Endothelial cell of umbilical vein (primary cell): ENCODE measurements around the gene MAGEC2. TPM values are rescaled to one million over a fixed set of nuclear protein-coding genes. Genes with fewer than 3 reads are reported as not detected.

Source experiments
- BruUV-seq: library from RNA; stranded (reverse); fragments of 400-500 nt; replicated peaks from 2 replicates; lab custom pipeline; 2021; lab: Mats Ljungman, UMichigan
- CTCF ChIA-PET: fragments of 300-600, 350-600 bp; sonication (Branson Sonifier 250); formaldehyde crosslinking; loops from one replicate; lab custom pipeline; 2021; ENCODE audit warnings: antibody characterized with exemption, inconsistent platforms; lab: Charles Lee
- POLR2A ChIA-PET: fragments of 300-600, 350-600 bp; sonication (Branson Sonifier 250); formaldehyde crosslinking; loops from one replicate; lab custom pipeline; 2021; ENCODE audit warnings: antibody characterized with exemption, inconsistent platforms; lab: Charles Lee
- DNase-seq: peaks from one replicate; pipeline ENCODE4 v3.0.0-alpha.2; 2011; ENCODE audit warnings: low read depth, low spot score
- FAIRE-seq: peaks from 2 replicates; lab custom pipeline; 2011; peaks lifted over from hg19 to GRCh38; lab: Jason Lieb, UNC
- H2AFZ ChIP-seq: 2 replicates; pipeline ENCODE4 v1.6.0; 2012; ENCODE audit warnings: low read depth, low read length, control low read depth, inconsistent platforms
- H3K27ac ChIP-seq: 2 replicates; pipeline ENCODE4 v1.5.1; 2011; ENCODE audit warnings: low read depth, mild to moderate bottlenecking, control low read depth, low read length, moderate library complexity; ENCODE audit not compliant: insufficient read depth
- H3K27me3 ChIP-seq, 2 experiments: 2 replicates each; pipeline versions ENCODE4 v1.6.0 to v1.6.1; 2011; ENCODE audit warnings: low read length in 2 of 2, mixed read lengths in 1 of 2; ENCODE audit not compliant: control insufficient read depth in 2 of 2, insufficient read depth in 2 of 2
- H3K36me3 ChIP-seq, 2 experiments: 2 replicates in 1 of 2; 3 replicates in 1 of 2; pipeline ENCODE4 v1.5.1; 2011; ENCODE audit warnings: low read length in 2 of 2, mild to moderate bottlenecking in 1 of 2, moderate library complexity in 1 of 2; ENCODE audit not compliant: control insufficient read depth in 2 of 2, insufficient read depth in 2 of 2; ENCODE audit errors: extremely low read depth in 1 of 2
- H3K4me1 ChIP-seq: 3 replicates; pipeline ENCODE4 v1.5.1; 2011; ENCODE audit warnings: mild to moderate bottlenecking, low read length; ENCODE audit not compliant: control insufficient read depth, insufficient read depth; ENCODE audit errors: extremely low read depth
- H3K4me2 ChIP-seq: 2 replicates; pipeline ENCODE4 v1.6.1; 2011; ENCODE audit warnings: low read length, control low read depth, mixed read lengths; ENCODE audit not compliant: insufficient read depth
- H3K4me3 ChIP-seq, 3 experiments: fragments of 200-600 bp in 1 of 3; sonication (generic), shearing (Covaris generic) in 1 of 3; replicated peaks in 1 of 3; 2 replicates each; pipeline ENCODE4 v1.5.1; 2011 to 2016; ENCODE audit warnings: control low read depth in 3 of 3, low read length in 3 of 3, mild to moderate bottlenecking in 2 of 3, inconsistent platforms in 1 of 3, low read depth in 1 of 3, moderate library complexity in 1 of 3; ENCODE audit not compliant: insufficient read depth in 1 of 3
- H3K79me2 ChIP-seq: 2 replicates; pipeline ENCODE4 v1.6.0; 2012; ENCODE audit warnings: low read length, inconsistent platforms; ENCODE audit not compliant: control insufficient read depth, insufficient read depth
- H3K9ac ChIP-seq: replicated peaks from 2 replicates; pipeline ENCODE3; 2011; ENCODE audit warnings: low read length, control low read depth; ENCODE audit not compliant: insufficient read depth; ENCODE audit errors: extremely low read depth
- H3K9me1 ChIP-seq: replicated peaks from 3 replicates; pipeline ENCODE4 v1.6.0; 2011; ENCODE audit warnings: mild to moderate bottlenecking, low read length; ENCODE audit not compliant: control insufficient read depth, insufficient read depth; ENCODE audit errors: extremely low read depth
- H3K9me3 ChIP-seq: replicated peaks from 2 replicates; pipeline ENCODE4 v1.5.1; 2012; ENCODE audit warnings: low read length, inconsistent platforms; ENCODE audit not compliant: control insufficient read depth, insufficient read depth
- H4K20me1 ChIP-seq: replicated peaks from 2 replicates; pipeline ENCODE3; 2011; ENCODE audit warnings: mild to moderate bottlenecking, low read length; ENCODE audit not compliant: control insufficient read depth, insufficient read depth; ENCODE audit errors: extremely low read depth
- EZH2 ChIP-seq: IDR thresholded peaks from 2 replicates; pipeline ENCODE4 v1.6.1; 2012; ENCODE audit warnings: borderline replicate concordance, low read depth, mild to moderate bottlenecking, moderate library complexity, low read length, inconsistent platforms; ENCODE audit not compliant: severe bottlenecking
- FOS ChIP-seq: IDR thresholded peaks from 2 replicates; pipeline ENCODE4 v1.6.1; 2011; ENCODE audit warnings: mild to moderate bottlenecking, low read length, moderate library complexity, borderline replicate concordance; ENCODE audit not compliant: insufficient read depth
- GATA2 ChIP-seq: IDR thresholded peaks from 2 replicates; pipeline ENCODE4 v1.7.0; 2011; ENCODE audit warnings: low read depth, mild to moderate bottlenecking, moderate library complexity, mixed read lengths, low read length; ENCODE audit not compliant: insufficient read length, insufficient read depth
- JUN ChIP-seq: IDR thresholded peaks from 2 replicates; pipeline ENCODE4 v1.6.1; 2011; ENCODE audit warnings: borderline replicate concordance, low read depth; ENCODE audit not compliant: insufficient read length, insufficient read depth
- MAX ChIP-seq: IDR thresholded peaks from 2 replicates; pipeline ENCODE4 v1.6.1; 2011; ENCODE audit not compliant: insufficient read depth, insufficient read length
- MYC ChIP-seq: IDR thresholded peaks from one replicate; pipeline ENCODE4 v1.6.1; 2011; ENCODE audit warnings: mild to moderate bottlenecking, low read depth, low read length
- POLR2A ChIP-seq: IDR thresholded peaks from 2 replicates; pipeline ENCODE4 v1.6.1; 2012; ENCODE audit warnings: low read depth, mild to moderate bottlenecking, control low read depth, low read length
- POLR2AphosphoS5 ChIP-seq: IDR thresholded peaks from 2 replicates; pipeline ENCODE4 v1.6.1; 2012; ENCODE audit warnings: low read depth, mild to moderate bottlenecking, control low read depth, low read length, moderate library complexity; ENCODE audit not compliant: insufficient read depth
- dilution Hi-C: fragments of 300-500 bp; cut with MboI; formaldehyde crosslinking; loops from one replicate; pipeline ENCODE4 v1.15.0; 2019; ENCODE audit warnings: low sequenced_read_pairs; ENCODE audit not compliant: extremely low pct_ligation_motif_present
- intact Hi-C: fragments of 100-400 bp; cut with micrococcal nuclease; formaldehyde crosslinking; loops from one replicate; pipeline ENCODE4 v1.10.0; 2022
- polyA plus RNA-seq, 4 experiments: library from polyadenylated mRNA; depleted of rRNA in 3 of 4; stranded (reverse) in 3 of 4; unstranded in 1 of 4; fragments of >200 nt; gene quantifications; 2 replicates each; pipeline versions ENCODE4 v1.2.1 to v1.2.3, GENCODE V29; 2011 to 2012; ENCODE audit warnings: missing spikeins in 1 of 4
- total RNA-seq: library from RNA; stranded (reverse); gene quantifications from 2 replicates; pipeline ENCODE4 v1.2.3, GENCODE V29; 2021
- TF ChIP-seq, protein P1 (sequence below), 2 donors: IDR thresholded peaks; 1 replicate in 1 of 2; 2 replicates in 1 of 2; pipeline ENCODE4 v1.5.1; 2011; ENCODE audit warnings: low read length in 2 of 2, mild to moderate bottlenecking in 2 of 2, moderate library complexity in 2 of 2, control low read depth in 1 of 2, inconsistent platforms in 1 of 2, low read depth in 1 of 2; ENCODE audit not compliant: insufficient read depth in 1 of 2; ENCODE audit errors: extremely low read depth in 1 of 2

MAGEC2 gene
- total and polyA plus RNA-seq, 2 donors (not counting 3 experiments of a cell fraction or from before 2014, with no cell fraction given): not detected

GRCh38 chrX:142244568-142244967, 39.5 kb upstream of the MAGEC2 start:
- CTCF ChIA-PET: no interaction called here
- no peaks in the 10 kb centered on the region for H3K4me1 ChIP-seq
- H3K9me3 ChIP-seq: no peaks in the 10 kb centered on the region
- H3K27me3 ChIP-seq: no peaks in the 10 kb centered on the region
- BruUV-seq: no TSS peak
- DNase-seq (no peak), FAIRE-seq (no peak)
- TF ChIP-seq MAX (no peak), GATA2 (no peak), POLR2A (no peak), MYC (no peak), FOS (no peak), JUN (no peak), POLR2AphosphoS5 (no peak), EZH2 (no peak)
- TF ChIP-seq, protein P1, sequence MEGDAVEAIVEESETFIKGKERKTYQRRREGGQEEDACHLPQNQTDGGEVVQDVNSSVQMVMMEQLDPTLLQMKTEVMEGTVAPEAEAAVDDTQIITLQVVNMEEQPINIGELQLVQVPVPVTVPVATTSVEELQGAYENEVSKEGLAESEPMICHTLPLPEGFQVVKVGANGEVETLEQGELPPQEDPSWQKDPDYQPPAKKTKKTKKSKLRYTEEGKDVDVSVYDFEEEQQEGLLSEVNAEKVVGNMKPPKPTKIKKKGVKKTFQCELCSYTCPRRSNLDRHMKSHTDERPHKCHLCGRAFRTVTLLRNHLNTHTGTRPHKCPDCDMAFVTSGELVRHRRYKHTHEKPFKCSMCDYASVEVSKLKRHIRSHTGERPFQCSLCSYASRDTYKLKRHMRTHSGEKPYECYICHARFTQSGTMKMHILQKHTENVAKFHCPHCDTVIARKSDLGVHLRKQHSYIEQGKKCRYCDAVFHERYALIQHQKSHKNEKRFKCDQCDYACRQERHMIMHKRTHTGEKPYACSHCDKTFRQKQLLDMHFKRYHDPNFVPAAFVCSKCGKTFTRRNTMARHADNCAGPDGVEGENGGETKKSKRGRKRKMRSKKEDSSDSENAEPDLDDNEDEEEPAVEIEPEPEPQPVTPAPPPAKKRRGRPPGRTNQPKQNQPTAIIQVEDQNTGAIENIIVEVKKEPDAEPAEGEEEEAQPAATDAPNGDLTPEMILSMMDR (IDR thresholded peaks at IDR 0.05; ENCODE audit: extremely low read depth in 1 of 2, insufficient read depth in 1 of 2, low read depth in 1 of 2, low read length in 2 of 2): no peak
- intact Hi-C loops (no loop called here), dilution Hi-C loops (no loop called here)
- H3K4me3 ChIP-seq: no peak overlapping the region
- no peaks in the 10 kb centered on the region for H3K36me3 ChIP-seq
- POLR2A ChIA-PET: no interaction called here
- H3K4me2 ChIP-seq: no peak overlapping the region
- no peak overlapping the region for H3K9ac ChIP-seq
- no peak overlapping the region for H3K27ac ChIP-seq
- no peaks in the 10 kb centered on the region for H3K9me1 ChIP-seq
- H2AFZ ChIP-seq: no peak overlapping the region
- H4K20me1 ChIP-seq: no peaks in the 10 kb centered on the region
- H3K79me2 ChIP-seq: no peaks in the 10 kb centered on the region
